Astrocyte of the spinal cord (primary cell): Measurements from ENCODE around the gene METTL25B.
"Not testable (repeated sequence)": the region's sequence is repeated elsewhere in the genome, so short reads cannot be mapped to it uniquely, and the experiment has no call there.

ENCODE experiments used
- DNase-seq: peaks from one replicate; pipeline ENCODE4 v3.0.0; 2011; ENCODE audit warnings: low read depth, low spot score
- H3K4me3 ChIP-seq: 2 replicates; pipeline ENCODE4 v1.5.1; 2011; ENCODE audit warnings: low read depth, mild to moderate bottlenecking, low read length, moderate library complexity
- CTCF ChIP-seq: IDR thresholded peaks from 2 replicates; pipeline ENCODE4 v1.5.1; 2012; ENCODE audit warnings: low read depth, mild to moderate bottlenecking, low read length, inconsistent platforms
- in situ Hi-C: cut with HindIII; loops from 2 replicates; pipeline ENCODE4 v1.10.0; 2017; ENCODE audit warnings: low sequenced_read_pairs

METTL25B gene

GRCh38 chr1:156760092-156760795 lies 32.0 kb downstream of the METTL25B start:
- in situ Hi-C loops: no loop called here
- no peak overlapping the region for H3K4me3 ChIP-seq
- DNase-seq: no peak
- no peak for TF ChIP-seq CTCF

GRCh38 chr1:156760796-156761104 lies 32.5 kb downstream of the METTL25B start:
- in situ Hi-C loops: no loop called here
- H3K4me3 ChIP-seq: no peak overlapping the region
- no peak for TF ChIP-seq CTCF
- DNase-seq: no peak

- H3K4me3 ChIP-seq, DNase-seq, in situ Hi-C loops: not testable (repeated sequence)
These were observed 36.9 kb downstream of the METTL25B start for GRCh38 chr1:156765136-156765535.

- TF ChIP-seq CTCF: no peak
- no peak for DNase-seq
- in situ Hi-C loops: no loop called here
- H3K4me3 ChIP-seq: no peak overlapping the region
These were observed 37.4 kb downstream of the METTL25B start for GRCh38 chr1:156765666-156766065.

GRCh38 chr1:156766298-156767100 lies 38.2 kb downstream of the METTL25B start:
- no peak for DNase-seq
- no peak for TF ChIP-seq CTCF
- in situ Hi-C loops: no loop called here
- H3K4me3 ChIP-seq: peak overlapping the region; percentile 97

GRCh38 chr1:156767101-156767878 lies 39.0 kb downstream of the METTL25B start, which contains the start of gene PRCC:
TSS of gene PRCC (plus strand) at chr1:156767535. CDS start at chr1:156767772, 237 bp downstream.
- H3K4me3 ChIP-seq: peak within 1 kb of the TSS; percentile 97
- DNase-seq: peak; percentile 100
- TF ChIP-seq CTCF: no peak
- in situ Hi-C loops: no loop called here
